ENCODE data around the gene CLEC11A.

GRCh38 chr19:50723069-50723468 lies at the start of gene CLEC11A:
- no peak for TF ChIP-seq SIN3A (IDR thresholded peaks at IDR 0.05; ENCODE audit: low read depth, low read length)
- TF ChIP-seq FOXM1 (IDR thresholded peaks at IDR 0.05; ENCODE audit: low read depth, low read length): no peak
- TF ChIP-seq POLR2AphosphoS5 (IDR thresholded peaks at IDR 0.05; ENCODE audit: low read length): no peak
- no peak for TF ChIP-seq CREM (IDR thresholded peaks at IDR 0.05; ENCODE audit: low read depth)
- TF ChIP-seq ZNF687 (IDR thresholded peaks at IDR 0.05): no peak
- no peak for TF ChIP-seq RAD21 (IDR thresholded peaks at IDR 0.05; ENCODE audit: insufficient read depth, low read depth, low read length)
